Motor neuron (in vitro differentiated cells): ENCODE results near the gene TEX22. TPM values are rescaled to one million over a fixed set of nuclear protein-coding genes. Genes with fewer than 3 reads are reported as not detected.

ENCODE experiments used
- ATAC-seq, 8 experiments: fragments of 200-7000 bp; cut with Tn5 transposase; replicated peaks in 6 of 8; 2 replicates each; pipeline ENCODE4 v1.8.0; 2021; ENCODE audit warnings: mild to moderate bottlenecking in 8 of 8, moderate library complexity in 8 of 8
- H3K27ac ChIP-seq, 2 donors: fragments of 250-450 bp; sonication (Bioruptor Pico); 2 replicates each; pipeline ENCODE4 v1.9.0; 2021; ENCODE audit warnings: antibody characterized with exemption in 2 of 2, mild to moderate bottlenecking in 2 of 2, moderate library complexity in 1 of 2
- H3K4me1 ChIP-seq, 2 donors: fragments of 250-450 bp; sonication (Bioruptor Pico); replicated peaks in 1 of 2; 2 replicates each; pipeline ENCODE4 v1.6.1; 2021; ENCODE audit warnings: antibody characterized with exemption in 2 of 2, mild to moderate bottlenecking in 2 of 2, moderate library complexity in 1 of 2
- H3K4me3 ChIP-seq, 5 donors: fragments of 250-450 bp; sonication (Bioruptor Pico); 2 replicates each; pipeline ENCODE4 v1.9.0; 2021; ENCODE audit warnings: antibody characterized with exemption in 5 of 5, mild to moderate bottlenecking in 5 of 5, moderate library complexity in 4 of 5
- WGBS, 10 experiments: fragments of 450-650 bp; shearing (Covaris generic); methylation state at CpG; one replicate each; pipeline ENCODE4 v1.0.0; 2022; 5-methylcytosine and 5-hydroxymethylcytosine counted together
- in situ Hi-C, 9 experiments: fragments of 400-800 bp; cut with MboI; loops; one replicate each; pipeline ENCODE4 v1.15.0; 2021; ENCODE audit warnings: low sequenced_read_pairs in 9 of 9, low pct_unique_long_range_greater_than_20kb in 2 of 9; ENCODE audit not compliant: unreplicated experiment in 9 of 9
- total RNA-seq, 8 experiments: library from RNA; unstranded; fragments of 300-600 nt; gene quantifications; 2 replicates each; pipeline versions ENCODE4 v1.2.3 to v1.2.4, GENCODE V29; 2022

The TEX22 gene
- total RNA-seq, 8 experiments from 2014 or later = 0.25 to 1.1 (median 0.88) TPM

DNA sequence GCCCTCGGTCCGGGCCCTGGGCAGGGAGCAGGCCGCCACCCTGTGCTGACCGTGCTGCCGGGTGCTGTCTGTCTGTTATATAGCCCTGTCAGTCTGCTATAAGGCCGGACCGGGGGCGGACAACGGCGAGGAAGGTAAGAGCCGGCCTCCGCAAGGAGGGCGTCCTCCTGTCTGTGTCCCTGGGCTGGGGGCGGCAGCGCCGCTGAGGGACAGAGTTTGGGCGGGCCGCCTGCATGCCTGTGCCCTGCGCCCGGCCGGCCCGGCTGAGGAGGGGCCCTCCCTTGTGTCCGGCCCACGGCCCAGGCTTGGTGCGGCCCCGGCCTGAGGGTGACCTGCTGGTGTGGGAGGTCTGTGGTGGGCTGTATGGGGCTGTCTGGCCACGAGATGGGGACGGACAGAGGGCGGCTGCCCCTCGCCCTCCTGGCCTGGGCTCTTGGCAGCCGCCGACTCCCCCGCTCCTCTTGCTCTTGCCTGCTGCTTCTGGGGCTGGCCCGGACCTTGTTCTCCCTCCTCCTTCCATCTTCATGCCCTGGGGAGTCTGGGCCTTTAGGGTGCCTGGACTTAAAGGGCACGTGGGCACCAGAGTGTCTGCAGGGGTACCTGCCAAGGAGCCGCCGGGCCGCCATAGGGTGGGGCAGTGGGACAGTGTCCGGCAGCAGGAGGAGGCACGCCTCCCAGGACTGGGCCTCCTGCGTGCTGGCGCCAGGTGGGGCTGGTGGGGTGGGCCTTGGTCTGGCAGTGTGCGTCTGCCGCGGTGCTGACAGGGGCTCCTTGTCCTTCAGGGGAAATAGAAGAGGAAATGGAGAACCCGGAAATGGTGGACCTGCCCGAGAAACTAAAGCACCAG is 51.2 kb downstream of the TEX22 start:
- peak in 1 of 8 experiments; percentile 1 for ATAC-seq
- Histone ChIP-seq H3K4me1 (peaks cover 0 to 2% of the 10 kb centered on the region in 2 donors), H3K27ac (no peak overlapping the region), H3K4me3 (no peak overlapping the region)
- in situ Hi-C loops = no loop called here
- WGBS, 10 experiments = 90 to 100% (median 100%) methylated on average over 3 to 5 of the region's 47 CpGs; no CpG with 5 or more reads in 7 of the 10 experiments

DNA sequence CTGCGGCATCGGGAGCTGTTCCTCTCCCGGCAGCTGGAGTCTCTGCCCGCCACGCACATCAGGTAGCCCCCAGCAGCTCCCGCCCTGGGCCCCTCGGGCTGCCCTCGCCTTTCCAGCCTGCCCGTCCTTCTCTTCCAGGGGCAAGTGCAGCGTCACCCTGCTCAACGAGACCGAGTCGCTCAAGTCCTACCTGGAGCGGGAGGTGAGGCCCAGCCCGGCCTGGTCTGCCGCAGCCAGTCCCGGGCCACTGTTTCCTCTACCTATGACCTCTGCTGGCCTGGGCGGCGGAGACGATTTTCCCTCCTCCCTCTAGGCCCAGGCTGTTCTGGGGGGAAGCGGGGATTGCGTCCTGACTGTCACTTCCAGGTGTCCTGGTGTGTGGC is 51.8 kb downstream of the TEX22 start:
- no peak overlapping the region for H3K27ac ChIP-seq
- no peak for ATAC-seq
- no peak overlapping the region for H3K4me3 ChIP-seq
- peaks cover 0 to 2% of the 10 kb centered on the region in 2 donors for H3K4me1 ChIP-seq
- 91 to 100% methylated on average over 3 to 4 of the region's 22 CpGs; no CpG with 5 or more reads in 8 of the 10 experiments for WGBS, 10 experiments
- in situ Hi-C loops = no loop called here

DNA sequence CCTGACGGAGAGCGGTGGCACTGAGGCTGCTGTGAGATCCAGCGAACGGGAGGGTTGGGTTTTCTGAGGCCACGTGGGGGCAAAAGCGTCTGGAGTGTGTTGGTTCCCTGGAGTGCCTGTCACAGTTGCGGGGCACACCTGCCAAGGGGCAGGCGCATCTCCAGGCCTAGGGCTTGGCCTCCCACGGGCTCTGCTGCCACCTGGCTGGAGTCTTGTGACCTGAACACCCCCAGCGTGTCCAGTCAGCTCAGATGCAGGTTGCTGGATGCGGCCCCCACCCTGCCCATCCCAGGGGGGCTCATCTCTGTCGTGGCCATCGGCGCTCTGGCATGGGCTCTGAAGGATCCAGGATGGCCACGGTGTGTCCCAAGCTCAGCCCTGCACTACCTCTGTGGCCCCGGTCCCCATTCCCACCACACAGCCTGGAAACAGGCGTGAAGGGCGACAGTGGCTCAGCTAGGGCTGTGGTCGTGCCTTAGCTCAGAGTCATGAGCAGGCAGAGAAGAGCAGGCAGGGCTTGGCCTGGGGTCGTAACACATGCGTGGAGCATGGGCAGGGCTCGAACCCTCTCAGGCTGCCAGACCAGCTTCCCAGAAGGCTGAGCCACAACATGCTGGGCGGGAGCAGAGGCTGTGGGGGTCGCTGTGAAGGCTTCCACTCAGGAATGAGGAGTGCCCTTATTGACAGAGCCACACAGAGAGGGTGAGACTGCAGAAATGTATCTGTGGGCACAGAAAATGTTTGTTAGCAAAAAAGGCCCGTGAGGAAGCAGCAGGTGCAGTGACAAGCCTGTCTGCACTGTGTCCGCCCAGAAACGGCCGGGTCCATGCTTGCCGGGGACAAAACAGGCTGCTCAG is 52.8 kb downstream of the TEX22 start:
- peak in 2 of 8 experiments; percentile 13 to 48 for ATAC-seq
- Histone ChIP-seq H3K27ac (no peak overlapping the region), H3K4me1 (peaks cover 0 to 2% of the 10 kb centered on the region in 2 donors), H3K4me3 (no peak overlapping the region)
- WGBS, 10 experiments = 80 to 97% (median 95%) methylated on average over 1 to 9 of the region's 29 CpGs; no CpG with 5 or more reads in 6 of the 10 experiments
- in situ Hi-C loops = no loop called here

DNA sequence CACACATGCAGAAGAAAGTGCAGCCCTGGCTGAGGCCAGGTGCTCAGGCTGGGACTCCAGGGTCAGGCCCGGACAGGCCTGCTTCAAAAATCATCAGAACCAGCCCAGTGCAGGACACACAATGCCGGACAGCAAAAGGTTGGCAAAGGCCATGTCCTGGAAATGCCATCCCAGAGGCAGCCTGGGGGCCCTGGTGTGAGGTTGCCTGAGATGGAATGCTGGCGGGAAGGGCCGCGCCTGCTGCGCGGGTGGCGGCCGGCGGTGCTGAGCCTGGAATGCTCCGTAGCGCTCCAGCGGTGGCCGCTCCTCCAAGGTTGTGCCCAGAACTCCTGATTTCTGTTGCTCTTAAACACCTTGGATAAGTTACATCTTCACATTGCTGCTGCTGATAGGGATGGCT is 54.6 kb downstream of the TEX22 start:
- Histone ChIP-seq H3K4me1 (peaks cover 0 to 2% of the 10 kb centered on the region in 2 donors), H3K4me3 (no peak overlapping the region), H3K27ac (no peak overlapping the region)
- no peak for ATAC-seq
- 45 to 100% (median 94%) methylated on average over 1 to 7 of the region's 14 CpGs; no CpG with 5 or more reads in 4 of the 10 experiments for WGBS, 10 experiments
- in situ Hi-C loops = no loop called here

DNA sequence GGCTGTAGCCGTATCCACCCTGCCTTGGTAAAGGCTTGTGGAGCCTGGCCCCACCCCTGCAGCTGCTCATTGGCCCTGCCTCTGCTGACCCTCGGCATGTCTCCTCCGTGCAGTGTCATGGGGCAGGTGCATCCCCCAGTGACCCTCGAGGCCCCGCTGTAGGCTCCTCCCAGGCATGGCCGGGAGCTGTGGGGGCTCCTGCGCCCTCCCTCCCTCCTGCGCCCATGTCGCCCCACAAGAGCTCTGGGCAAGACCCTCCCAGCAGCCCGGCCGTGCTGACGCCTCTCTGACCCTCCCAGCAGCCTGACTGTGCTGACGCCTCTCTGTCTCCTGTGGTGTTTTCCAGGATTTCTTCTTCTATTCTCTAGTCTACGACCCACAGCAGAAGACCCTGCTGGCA is 55.5 kb downstream of the TEX22 start:
- H3K4me1 ChIP-seq = peaks cover 0 to under 1% of the 10 kb centered on the region in 2 donors
- in situ Hi-C loops = no loop called here
- ATAC-seq = no peak

DNA sequence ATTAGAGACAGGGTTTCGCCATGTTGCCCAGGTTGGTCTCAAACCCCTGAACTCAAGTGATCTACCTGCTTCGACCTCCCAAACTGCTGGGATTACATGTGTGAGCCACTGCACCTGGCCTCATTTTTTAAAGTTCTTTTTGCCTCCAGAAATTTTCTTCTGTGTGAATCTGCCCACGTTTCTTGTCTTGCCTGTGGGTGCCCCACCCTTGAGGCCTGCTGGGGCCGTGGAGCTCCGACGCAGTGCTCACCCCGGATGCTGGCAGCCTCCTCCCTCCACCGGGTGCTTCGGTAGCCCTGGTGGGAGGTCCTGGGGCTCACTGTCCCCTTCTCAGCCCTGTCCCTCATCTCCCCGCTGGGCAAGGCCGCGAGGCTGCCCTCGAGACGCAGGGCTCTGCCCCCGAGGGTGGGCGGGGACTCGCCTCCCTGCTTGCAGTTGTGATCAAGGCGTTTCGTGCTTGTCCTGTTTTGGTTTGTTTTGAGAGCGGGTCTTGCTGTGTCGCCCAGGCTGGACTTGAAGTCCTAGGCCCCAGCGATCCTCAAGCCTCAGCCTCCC is 56.8 kb downstream of the TEX22 start:
- 67 to 100% (median 96%) methylated on average over 1 to 4 of the region's 22 CpGs; no CpG with 5 or more reads in 3 of the 10 experiments for WGBS, 10 experiments
- in situ Hi-C loops = no loop called here
- Histone ChIP-seq H3K27ac (no peak overlapping the region), H3K4me1 (no peaks in the 10 kb centered on the region), H3K4me3 (no peak overlapping the region)
- ATAC-seq = no peak

More for the DNA sequence above, 55.5 kb downstream of the TEX22 start:
- Histone ChIP-seq H3K27ac (no peak overlapping the region), H3K4me3 (no peak overlapping the region)
- WGBS, 10 experiments = 80 to 100% (median 92%) methylated on average over 1 to 2 of the region's 14 CpGs; no CpG with 5 or more reads in 7 of the 10 experiments

DNA sequence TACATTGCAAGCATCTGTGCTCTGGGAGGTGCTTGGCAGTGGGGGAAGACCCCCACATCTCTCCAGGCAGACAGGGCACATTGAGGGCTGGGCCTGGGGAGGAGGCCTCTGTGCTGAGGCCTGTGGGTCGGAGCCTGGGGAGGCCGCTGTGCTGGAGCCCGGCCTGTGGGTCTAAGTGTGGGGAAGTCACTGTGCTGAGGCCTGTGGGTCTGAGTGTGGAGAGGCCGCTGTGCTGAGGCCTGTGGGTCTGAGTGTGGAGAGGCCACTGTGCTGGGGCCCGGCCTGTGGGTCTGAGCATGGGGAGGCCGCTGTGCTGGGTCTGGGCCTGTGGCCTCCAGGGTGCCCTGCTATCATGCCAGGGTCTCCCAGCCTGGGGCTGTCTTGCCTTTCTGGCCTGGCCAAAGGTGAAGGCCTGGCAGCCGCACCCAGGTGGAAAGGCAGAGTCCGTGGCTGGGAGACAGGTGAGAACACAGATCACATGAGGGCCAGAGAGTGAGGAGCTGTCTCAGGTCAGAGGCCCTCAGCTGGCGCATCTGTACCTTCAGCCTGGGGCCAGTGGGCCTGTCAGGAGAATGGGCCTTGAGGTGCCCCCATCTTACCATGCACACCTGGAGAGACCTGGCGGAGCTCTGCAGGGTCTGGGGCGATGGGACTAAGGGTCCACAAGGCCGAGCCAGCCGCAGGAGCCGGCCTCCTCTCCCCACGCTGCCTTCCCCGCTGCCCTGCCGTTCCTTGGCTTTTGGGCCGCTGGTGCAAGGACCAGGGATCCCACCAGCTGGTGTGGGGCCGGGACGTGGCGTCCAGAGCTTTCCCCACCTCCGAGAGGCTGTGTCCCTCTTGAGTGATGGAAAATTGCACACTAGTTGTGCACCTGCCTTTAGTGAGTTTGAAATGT is 57.7 kb downstream of the TEX22 start:
- Histone ChIP-seq H3K27ac (no peak overlapping the region), H3K4me3 (no peak overlapping the region), H3K4me1 (no peaks in the 10 kb centered on the region)
- 74 to 100% (median 93%) methylated on average over 2 to 4 of the region's 22 CpGs; no CpG with 5 or more reads in 5 of the 10 experiments for WGBS, 10 experiments
- no peak for ATAC-seq
- in situ Hi-C loops = no loop called here

DNA sequence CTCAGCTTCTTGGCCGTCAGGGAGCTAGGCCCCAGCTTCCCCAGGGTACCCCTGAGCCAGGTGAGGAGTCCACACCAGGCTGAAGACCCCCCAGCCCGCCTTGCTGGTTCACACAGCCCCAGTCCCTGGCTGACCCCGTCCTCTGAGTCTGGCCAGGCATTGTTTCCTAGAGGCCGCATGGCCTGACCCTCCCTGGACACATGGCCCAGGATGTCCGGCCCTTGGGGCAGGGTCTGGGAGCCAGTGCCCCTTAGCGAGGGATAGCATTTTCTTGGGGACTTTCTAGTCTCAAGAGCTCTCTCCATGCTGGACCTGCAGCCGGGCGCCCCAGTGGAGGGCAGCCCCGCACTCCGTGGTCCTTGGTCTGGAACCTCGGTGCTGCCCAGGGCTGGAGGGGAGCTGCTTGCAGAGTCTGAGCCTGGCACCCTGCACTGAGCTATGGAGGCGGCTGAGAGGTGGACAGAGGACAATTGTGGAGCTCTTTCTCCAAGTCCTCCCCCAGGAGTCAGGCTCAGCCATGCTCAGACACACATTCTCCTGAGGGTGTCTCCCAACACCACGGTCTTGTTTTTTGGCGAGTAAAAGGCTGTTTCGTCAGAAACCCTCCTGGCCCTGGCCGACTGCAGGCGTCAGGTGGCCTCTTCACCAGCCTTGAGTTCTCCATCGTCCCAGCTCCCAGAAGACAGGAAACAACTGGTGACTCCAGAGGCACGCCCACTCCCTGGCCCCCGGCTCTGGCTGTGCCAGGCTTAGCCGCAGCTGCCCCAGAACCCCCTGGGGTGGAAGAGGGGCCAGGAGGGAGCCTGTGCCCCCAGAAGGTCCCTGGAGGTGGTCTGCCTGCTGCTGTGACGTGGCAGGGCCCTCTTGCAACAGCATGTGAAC is 58.6 kb downstream of the TEX22 start:
- in situ Hi-C loops = no loop called here
- ATAC-seq = no peak
- no peaks in the 10 kb centered on the region for H3K4me1 ChIP-seq
- no peak overlapping the region for H3K27ac ChIP-seq
- H3K4me3 ChIP-seq = no peak overlapping the region
- WGBS, 10 experiments = 80 to 100% (median 91%) methylated on average over 1 to 12 of the region's 22 CpGs; no CpG with 5 or more reads in 5 of the 10 experiments

DNA sequence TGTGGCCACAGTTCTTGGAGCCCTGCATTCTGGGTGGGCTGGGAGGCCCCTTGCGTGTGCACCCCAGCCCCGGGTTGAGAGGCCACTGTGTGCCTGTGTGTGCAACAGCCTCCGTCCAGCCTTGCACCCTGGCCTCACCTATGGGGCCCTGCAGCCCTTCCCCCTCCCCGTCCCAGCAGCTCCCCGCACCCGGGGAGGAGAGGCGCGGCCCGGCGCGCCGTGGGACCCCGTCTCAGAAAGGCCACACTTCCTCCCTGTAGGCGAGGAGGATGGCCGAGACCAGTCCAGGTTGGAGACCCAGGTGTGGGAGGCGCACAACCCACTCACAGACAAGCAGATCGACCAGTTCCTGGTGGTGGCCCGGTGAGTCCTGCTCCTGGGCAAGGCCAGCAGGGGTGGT is 59.7 kb downstream of the TEX22 start:
- 60 to 100% methylated on average over 1 to 2 of the region's 18 CpGs; no CpG with 5 or more reads in 8 of the 10 experiments for WGBS, 10 experiments
- Histone ChIP-seq H3K27ac (no peak overlapping the region), H3K4me3 (no peak overlapping the region), H3K4me1 (no peaks in the 10 kb centered on the region)
- in situ Hi-C loops = no loop called here
- ATAC-seq = no peak

DNA sequence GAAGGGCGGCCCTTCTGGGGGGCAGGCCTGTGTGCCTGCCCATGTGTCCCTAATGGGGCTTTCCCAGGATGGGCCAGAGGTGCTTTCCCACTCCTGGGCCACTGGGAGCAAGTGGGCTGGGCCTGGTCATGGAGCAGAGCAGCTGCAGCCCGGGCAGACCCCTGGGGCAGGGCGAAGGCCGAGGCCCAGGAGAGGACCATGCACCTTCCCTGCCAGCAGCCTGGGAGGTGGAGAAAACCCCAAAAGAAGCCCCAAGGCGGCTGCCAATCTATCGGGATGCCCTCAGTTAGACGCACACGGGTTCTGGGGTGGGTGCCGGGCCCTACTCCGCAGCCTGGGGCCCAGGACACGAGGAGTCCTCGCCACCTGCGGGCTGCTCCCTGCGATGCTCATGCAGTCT is 60.2 kb downstream of the TEX22 start:
- no peak overlapping the region for H3K27ac ChIP-seq
- in situ Hi-C loops = no loop called here
- H3K4me1 ChIP-seq = no peaks in the 10 kb centered on the region
- ATAC-seq = no peak
- no peak overlapping the region for H3K4me3 ChIP-seq
- 80 to 100% methylated on average over 1 of the region's 14 CpGs; no CpG with 5 or more reads in 8 of the 10 experiments for WGBS, 10 experiments

DNA sequence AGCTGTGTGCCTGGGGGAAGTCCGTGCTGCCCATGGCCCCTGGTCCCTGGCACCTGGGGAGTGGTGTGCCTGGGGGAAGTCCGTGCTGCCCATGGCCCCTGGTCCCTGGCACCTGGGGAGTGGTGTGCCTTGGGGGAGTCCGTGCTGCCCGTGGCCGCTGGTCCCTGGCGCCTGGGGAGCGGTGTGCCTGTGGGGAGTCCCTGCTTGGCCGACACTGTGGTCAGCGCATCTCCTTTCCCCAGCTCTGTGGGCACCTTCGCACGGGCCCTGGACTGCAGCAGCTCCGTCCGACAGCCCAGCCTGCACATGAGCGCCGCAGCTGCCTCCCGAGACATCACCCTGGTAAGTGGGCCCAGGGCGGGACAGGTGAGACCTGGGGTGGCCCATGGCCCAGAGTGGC is 61.8 kb downstream of the TEX22 start:
- no peak overlapping the region for H3K4me3 ChIP-seq
- WGBS, 10 experiments = 80% methylated on average over 2 of the region's 17 CpGs; no CpG with 5 or more reads in 9 of the 10 experiments
- H3K4me1 ChIP-seq = no peaks in the 10 kb centered on the region
- ATAC-seq = no peak
- H3K27ac ChIP-seq = no peak overlapping the region
- in situ Hi-C loops = no loop called here
